DND-41 (cell line): ENCODE results near the gene RAC2.

Source experiments
- ATAC-seq: fragments of 200-7000 bp; cut with Tn5 transposase; 3 replicates; pipeline ENCODE4 v1.9.1; 2021; ENCODE audit warnings: low read depth; ENCODE audit not compliant: insufficient read depth
- DNase-seq: peaks from one replicate; pipeline ENCODE4 v3.0.0-alpha.2; 2020
- H2AFZ ChIP-seq: 2 replicates; pipeline ENCODE4 v1.6.0; 2012; ENCODE audit warnings: low read depth, low read length
- H3K27ac ChIP-seq: 2 replicates; pipeline ENCODE4 v1.5.1; 2012; ENCODE audit warnings: low read length, inconsistent platforms
- H3K27me3 ChIP-seq: fragments of 200-600 bp; sonication (generic); 2 replicates; pipeline ENCODE4 v1.6.0; 2012; ENCODE audit warnings: low read length, mild to moderate bottlenecking, inconsistent platforms; ENCODE audit not compliant: insufficient read depth, poor library complexity
- H3K36me3 ChIP-seq: 2 replicates; pipeline ENCODE4 v1.5.1; 2012; ENCODE audit warnings: low read length, inconsistent platforms; ENCODE audit not compliant: insufficient read depth
- H3K4me1 ChIP-seq: 2 replicates; pipeline ENCODE4 v1.5.1; 2012; ENCODE audit warnings: mild to moderate bottlenecking, low read length; ENCODE audit not compliant: insufficient read depth
- H3K4me2 ChIP-seq: 2 replicates; pipeline ENCODE4 v1.6.0; 2012; ENCODE audit warnings: mild to moderate bottlenecking, moderate library complexity, low read length, inconsistent platforms; ENCODE audit not compliant: insufficient read depth
- H3K4me3 ChIP-seq, 2 experiments: fragments of 200-600 bp in 1 of 2; shearing (Covaris generic) in 1 of 2; 2 replicates each; pipeline ENCODE4 v1.5.1; 2012 to 2016; ENCODE audit warnings: inconsistent platforms in 2 of 2, low read length in 2 of 2, mild to moderate bottlenecking in 2 of 2, low read depth in 1 of 2, moderate library complexity in 1 of 2
- H3K79me2 ChIP-seq: 2 replicates; pipeline ENCODE4 v1.6.0; 2012; ENCODE audit warnings: low read length, inconsistent platforms; ENCODE audit not compliant: insufficient read depth
- H3K9ac ChIP-seq: 2 replicates; pipeline ENCODE4 v1.6.0; 2012; ENCODE audit warnings: low read depth, mild to moderate bottlenecking, inconsistent platforms, low read length, moderate library complexity
- H3K9me3 ChIP-seq: 2 replicates; pipeline ENCODE4 v1.5.1; 2012; ENCODE audit warnings: low read length, moderate library complexity, mild to moderate bottlenecking, inconsistent platforms; ENCODE audit not compliant: insufficient read depth, severe bottlenecking
- H4K20me1 ChIP-seq: 2 replicates; pipeline ENCODE4 v1.6.0; 2012; ENCODE audit warnings: low read length; ENCODE audit not compliant: insufficient read depth
- CTCF ChIP-seq: IDR thresholded peaks from 2 replicates; pipeline ENCODE4 v1.5.1; 2012; ENCODE audit warnings: borderline replicate concordance, low read length, moderate library complexity, mild to moderate bottlenecking; ENCODE audit not compliant: poor library complexity, severe bottlenecking; ENCODE audit errors: extremely low read depth
- EZH2 ChIP-seq: IDR thresholded peaks from 3 replicates; pipeline ENCODE4 v1.6.1; 2012; ENCODE audit warnings: borderline replicate concordance, low read depth, mild to moderate bottlenecking, moderate library complexity, low read length, inconsistent platforms; ENCODE audit not compliant: severe bottlenecking

The RAC2 gene

DNA sequence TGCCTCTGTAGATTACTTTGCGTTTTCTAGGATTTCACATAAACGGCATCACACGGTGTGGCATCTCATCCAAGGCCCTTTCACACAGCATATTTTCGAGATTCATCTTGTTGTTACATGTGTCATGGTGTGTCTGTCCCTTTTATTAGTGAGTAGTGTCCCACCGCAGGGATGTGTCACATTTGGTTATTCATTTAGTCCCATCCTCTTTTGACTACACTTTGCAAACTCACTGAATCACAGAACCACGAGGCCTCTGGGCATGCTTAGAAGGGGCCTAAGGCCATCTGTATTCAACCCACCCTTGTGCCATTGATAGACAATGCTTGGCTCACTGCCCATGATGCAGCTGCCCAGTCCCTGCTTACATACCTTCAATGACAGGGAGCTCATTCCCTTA is 4.2 kb upstream of the RAC2 start:
- Histone ChIP-seq H3K9me3 (no peaks in the 10 kb centered on the region), H3K79me2 (peaks cover 6% of the 10 kb centered on the region), H3K36me3 (no peaks in the 10 kb centered on the region; the same call in 1 of the 2 replicates), H3K4me3 (no peak overlapping the region), H4K20me1 (peaks cover 4% of the 10 kb centered on the region), H3K4me2 (no peak overlapping the region), H2AFZ (no peak overlapping the region), H3K27ac (no peak overlapping the region), H3K9ac (no peak overlapping the region), H3K4me1 (peaks cover 18% of the 10 kb centered on the region), H3K27me3 (peaks cover 3% of the 10 kb centered on the region)
- TF ChIP-seq CTCF (no peak), EZH2 (no peak)
- DNase-seq (no peak), ATAC-seq (no peak)

DNA sequence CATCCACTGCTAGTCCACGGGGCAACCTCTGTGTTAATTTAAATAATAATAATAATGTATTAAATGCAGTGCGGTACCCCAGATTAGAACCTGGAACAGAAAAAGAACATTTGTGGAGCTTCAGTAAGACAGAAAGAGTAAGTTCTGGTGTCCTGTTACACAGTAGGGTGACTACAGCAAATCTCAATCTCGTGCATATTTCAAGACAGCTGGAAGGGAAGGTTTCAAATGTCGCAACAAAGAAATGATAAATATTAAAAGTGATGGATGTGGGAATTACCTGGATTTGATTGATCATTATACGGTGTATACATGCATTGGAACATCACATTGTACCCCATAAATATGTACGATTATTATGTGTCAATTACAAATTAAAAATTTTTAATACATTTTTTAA is 1.7 kb upstream of the RAC2 start:
- Histone ChIP-seq H3K4me2 (no peak overlapping the region), H3K4me1 (peaks cover 43% of the 10 kb centered on the region)
- ATAC-seq: no peak

DNA sequence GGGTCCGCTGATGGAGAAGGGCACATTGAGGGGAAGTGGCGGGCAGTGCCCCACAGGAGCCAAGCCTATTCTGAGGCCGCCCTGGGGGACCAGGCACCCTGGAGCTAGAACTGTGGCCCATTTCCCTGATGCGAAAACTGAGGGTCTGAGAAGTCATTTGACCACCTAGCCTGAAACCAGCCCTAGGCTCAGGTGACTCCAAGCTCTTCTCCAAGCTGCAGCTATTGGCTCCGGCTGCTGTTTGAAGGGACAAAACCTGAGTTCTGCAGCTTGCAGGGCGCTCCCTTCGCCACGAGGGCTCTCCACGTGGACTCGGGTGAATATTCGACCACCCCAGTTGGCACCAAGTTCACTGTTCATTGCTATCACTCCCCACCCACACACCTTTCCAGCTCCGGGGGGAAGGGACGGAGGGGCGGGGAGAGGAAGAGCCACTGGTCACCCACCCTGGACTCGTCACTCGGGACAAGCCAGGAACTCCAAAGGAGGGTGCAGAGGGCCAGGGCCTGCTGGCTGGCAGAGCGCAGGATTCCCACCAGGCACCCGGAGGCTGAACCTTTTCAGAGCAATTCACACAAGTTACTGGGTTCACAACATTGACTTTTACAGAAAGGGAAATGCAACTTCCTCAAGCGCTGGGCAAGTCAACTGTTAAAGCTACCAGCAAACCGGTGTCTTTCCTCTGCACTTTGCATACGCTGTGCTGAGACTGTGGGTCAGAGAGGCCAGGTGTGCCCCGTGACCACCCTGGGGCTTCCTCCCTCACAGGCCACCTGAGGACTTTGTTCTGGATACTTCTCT is 1.1 kb upstream of the RAC2 start:
- Histone ChIP-seq H3K9me3 (no peaks in the 10 kb centered on the region), H3K4me3 (no peak overlapping the region), H3K79me2 (peaks cover 37% of the 10 kb centered on the region), H3K9ac (no peak overlapping the region), H3K36me3 (peaks cover 20% of the 10 kb centered on the region), H3K27ac (peak overlapping the region; percentile 94), H2AFZ (no peak overlapping the region), H4K20me1 (peaks cover 25% of the 10 kb centered on the region), H3K4me1 (peaks cover 49% of the 10 kb centered on the region), H3K4me2 (peak overlapping the region; percentile 87; the same call in 1 of the 2 replicates), H3K27me3 (no peaks in the 10 kb centered on the region)
- DNase-seq (no peak), ATAC-seq (no peak)
- TF ChIP-seq EZH2 (no peak), CTCF (no peak)

More for the DNA sequence above, 1.7 kb upstream of the RAC2 start:
- no peaks in the 10 kb centered on the region for H3K9me3 ChIP-seq
- no peak overlapping the region for H3K9ac ChIP-seq
- H3K36me3 ChIP-seq: peaks cover 14% of the 10 kb centered on the region
- no peak overlapping the region for H3K27ac ChIP-seq
- no peaks in the 10 kb centered on the region for H3K27me3 ChIP-seq
- DNase-seq: no peak
- H3K79me2 ChIP-seq: peaks cover 31% of the 10 kb centered on the region
- H3K4me3 ChIP-seq: no peak overlapping the region
- H2AFZ ChIP-seq: no peak overlapping the region
- H4K20me1 ChIP-seq: peaks cover 19% of the 10 kb centered on the region
- TF ChIP-seq CTCF: no peak
- TF ChIP-seq EZH2: no peak
